ENCODE data around the gene CD247. TPM values are rescaled to one million over a fixed set of nuclear protein-coding genes. Genes with fewer than 3 reads are reported as not detected.

CD247 gene
- total RNA-seq, 2 donors from 2014 or later, result 118 to 158 TPM

GRCh38 chr1:167404908-167405307 is 113.4 kb downstream of the CD247 start:
- no peaks in the 10 kb centered on the region for H3K9me3 Mint-ChIP-seq
- H3K36me3 Mint-ChIP-seq, result no peaks in the 10 kb centered on the region
- no peak for ATAC-seq

DNA sequence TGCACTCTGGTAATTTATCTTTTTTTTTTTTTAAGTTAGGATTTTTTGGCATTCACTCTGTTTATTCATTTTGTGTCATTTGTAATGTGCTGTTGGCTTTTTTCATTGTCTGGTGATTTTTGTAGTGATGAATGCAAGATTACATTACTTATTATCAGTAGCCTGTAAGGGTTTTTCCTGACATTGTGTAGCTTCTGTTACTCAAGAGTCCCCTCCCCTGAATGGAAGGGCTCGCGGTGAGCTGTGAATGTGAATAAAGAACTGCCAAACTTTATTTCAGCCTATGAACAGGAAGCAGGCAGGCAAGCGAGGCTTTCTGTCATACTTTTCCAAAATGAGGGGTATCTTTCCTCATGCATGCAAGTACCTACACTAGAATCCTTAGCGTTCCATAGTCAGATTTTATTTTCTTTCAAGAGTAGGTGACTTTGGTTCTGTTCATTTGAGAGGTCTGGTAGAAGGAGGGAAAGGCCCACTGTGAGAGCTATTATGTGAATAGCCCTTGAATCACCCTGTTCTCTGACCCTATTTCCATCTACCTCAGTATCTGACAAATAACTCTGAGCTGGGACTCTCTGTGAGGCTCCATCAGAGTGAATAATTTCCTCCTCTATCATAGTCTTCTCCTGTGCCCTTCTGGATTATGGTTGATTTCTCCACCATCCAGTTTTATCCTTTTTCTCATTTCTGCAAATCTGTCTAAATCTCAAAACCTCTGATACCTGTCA is 114.0 kb downstream of the CD247 start:
- ATAC-seq (no peak), DNase-seq (ENCODE audit: low spot score in 2 of 2) (no peak)
- no peak overlapping the region for H3K27ac Mint-ChIP-seq
- H3K36me3 Mint-ChIP-seq, result no peaks in the 10 kb centered on the region
- H3K9me3 Mint-ChIP-seq, result no peaks in the 10 kb centered on the region

More at GRCh38 chr1:167404908-167405307, 113.4 kb downstream of the CD247 start:
- no peak overlapping the region for H3K27ac Mint-ChIP-seq
- no peak for DNase-seq (ENCODE audit: low spot score in 2 of 2)

DNA sequence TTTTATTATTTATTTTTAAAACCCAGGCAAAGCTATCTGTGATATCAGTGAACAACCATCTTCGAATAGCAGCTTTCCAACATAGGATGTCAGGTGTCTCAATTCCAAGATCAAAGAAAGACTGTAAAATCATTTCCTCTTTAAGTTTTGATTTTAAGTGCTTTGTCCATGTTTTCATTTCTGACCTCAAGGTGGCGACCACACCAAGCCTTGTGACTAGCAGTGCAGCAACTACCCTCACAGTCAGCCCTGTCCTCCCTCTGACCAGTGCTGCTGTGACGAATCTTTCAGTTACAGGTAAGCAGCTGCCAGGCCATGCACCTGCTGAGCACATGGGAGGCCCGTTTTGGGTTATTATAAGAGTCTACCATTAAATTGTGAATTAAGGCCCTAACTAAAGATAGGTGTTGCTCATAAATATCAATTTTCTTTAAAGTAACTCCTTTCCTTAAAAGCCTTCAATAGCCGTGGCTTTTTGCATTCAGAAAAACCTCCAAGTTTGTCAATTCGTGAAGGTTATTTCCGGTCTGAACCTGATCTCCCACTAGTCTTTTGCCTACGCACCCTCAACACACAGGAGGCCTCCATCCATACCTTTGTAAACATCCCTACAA is 117.0 kb downstream of the CD247 start:
- peak in 1 of 2 donors; percentile 19 for DNase-seq (ENCODE audit: low spot score in 2 of 2)
- Mint-ChIP-seq H3K36me3 (peaks cover 0 to 6% of the 10 kb centered on the region in 2 donors), H3K27ac (no peak overlapping the region), H3K9me3 (no peaks in the 10 kb centered on the region)
- peak; percentile 62 to 85 for ATAC-seq

GRCh38 chr1:167400359-167400953 is 117.9 kb downstream of the CD247 start:
- Mint-ChIP-seq H3K36me3 (peaks cover 0 to 6% of the 10 kb centered on the region in 2 donors), H3K27ac (no peak overlapping the region), H3K9me3 (no peaks in the 10 kb centered on the region)
- no peak for DNase-seq (ENCODE audit: low spot score in 2 of 2)
- no peak for ATAC-seq

GRCh38 chr1:167392200-167392696 is 126.1 kb downstream of the CD247 start:
- Mint-ChIP-seq H3K27ac (no peak overlapping the region), H3K9me3 (no peaks in the 10 kb centered on the region), H3K36me3 (no peaks in the 10 kb centered on the region)
- DNase-seq (ENCODE audit: low spot score in 2 of 2) (no peak), ATAC-seq (no peak)

DNA sequence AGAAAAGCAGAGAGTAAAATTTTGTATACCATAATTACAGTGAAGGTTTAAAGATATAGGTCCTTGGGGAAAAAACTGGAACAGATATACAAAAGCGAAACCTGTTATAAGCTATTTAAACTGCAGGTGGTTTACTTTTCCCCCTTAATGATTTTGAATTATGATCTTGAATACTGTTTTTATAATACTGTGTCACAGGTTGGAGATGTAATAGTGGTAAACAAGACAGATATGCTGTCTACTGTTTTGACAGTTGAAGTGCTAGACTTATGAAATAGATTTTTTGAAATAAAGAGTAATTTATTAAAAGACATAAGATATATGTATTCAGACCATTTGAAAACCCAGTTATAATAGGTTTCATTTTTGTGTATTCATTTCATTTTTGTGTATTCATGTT is 129.4 kb downstream of the CD247 start:
- ATAC-seq (no peak), DNase-seq (ENCODE audit: low spot score in 2 of 2) (no peak)
- Mint-ChIP-seq H3K36me3 (no peaks in the 10 kb centered on the region), H3K27ac (no peak overlapping the region), H3K9me3 (no peaks in the 10 kb centered on the region)

DNA sequence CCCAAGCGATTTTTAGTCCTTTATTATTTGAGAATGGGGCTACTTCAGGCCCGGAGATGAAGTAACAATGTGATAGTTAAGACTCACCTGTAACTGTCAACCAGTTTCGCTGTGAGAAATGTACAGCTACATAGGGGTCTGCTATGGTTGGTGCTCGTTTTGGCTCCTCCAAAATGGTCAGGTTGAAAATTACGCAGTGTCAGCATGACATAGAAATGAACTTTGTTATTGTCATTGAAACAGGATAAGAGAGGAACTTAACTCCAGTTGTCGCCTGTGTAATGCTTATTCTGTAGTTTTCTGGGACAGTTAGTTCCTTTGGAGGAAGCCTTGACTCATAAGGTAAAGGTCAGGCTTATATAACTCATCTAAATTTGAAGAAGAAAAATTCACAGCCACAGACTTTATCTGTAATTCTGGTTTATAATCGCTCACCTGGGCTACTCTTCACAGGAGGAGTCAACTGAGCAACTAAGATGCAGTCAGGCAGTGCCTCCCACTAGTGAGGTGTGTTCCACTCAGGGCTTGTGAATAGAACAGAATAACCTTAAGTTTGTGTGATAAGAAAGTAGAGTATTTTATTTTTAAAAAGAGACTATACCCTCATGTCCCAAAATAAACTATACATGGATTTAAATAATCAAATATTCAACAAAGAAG is 130.9 kb downstream of the CD247 start:
- Mint-ChIP-seq H3K9me3 (no peaks in the 10 kb centered on the region), H3K36me3 (no peaks in the 10 kb centered on the region), H3K27ac (peak overlapping the region in 1 of 2 donors; percentile 3)
- DNase-seq (ENCODE audit: low spot score in 2 of 2), result no peak
- ATAC-seq, result peak in 1 of 2 donors; percentile 56

Other genes starting within 250 kb of the CD247 start
- gene CREG1, start 35.2 kb upstream of the CD247 start, total RNA-seq, result 10 to 100 TPM; 11.7 to 15.1 TPM
- 10 to 100 TPM; 28.2 to 65.6 TPM for gene RCSD1, start 111.7 kb upstream of the CD247 start, total RNA-seq
- gene MPZL1, start 203.5 kb upstream of the CD247 start, total RNA-seq, result 10 to 100 TPM; 26.8 to 33.0 TPM

All from activated naive CD4-positive, alpha-beta T cell treated with anti-CD3 and anti-CD28 coated beads, Interleukin-2, amount 50 U/mL, for 72 hours (primary cell).